GM19239 (cell line): ENCODE measurements around the gene NDRG4.

Experiments used
- DNase-seq: peaks from one replicate; pipeline ENCODE4 v3.0.0; 2011; ENCODE audit warnings: low spot score; ENCODE audit not compliant: insufficient read length
- FAIRE-seq: peaks from 2 replicates; lab custom pipeline; 2011; peaks lifted over from hg19 to GRCh38; lab: Jason Lieb, UNC

NDRG4 gene

GRCh38 chr16:58533751-58534470 is 34.0 kb downstream of the NDRG4 start:
- DNase-seq (no peak), FAIRE-seq (no peak)

GRCh38 chr16:58535100-58535499 is 35.2 kb downstream of the NDRG4 start:
- FAIRE-seq = no peak

GRCh38 chr16:58536278-58536677 is 36.3 kb downstream of the NDRG4 start:
- no peak for FAIRE-seq
- DNase-seq = no peak

More at GRCh38 chr16:58535100-58535499, 35.2 kb downstream of the NDRG4 start:
- DNase-seq = no peak

- DNase-seq = no peak
- FAIRE-seq = no peak
Observed at GRCh38 chr16:58537124-58537906, 37.4 kb downstream of the NDRG4 start.

- DNase-seq (no peak), FAIRE-seq (no peak)
Observed at GRCh38 chr16:58541711-58542110, 41.8 kb downstream of the NDRG4 start.

- DNase-seq = no peak
- FAIRE-seq = no peak
Observed at GRCh38 chr16:58542291-58542690, 42.3 kb downstream of the NDRG4 start.

- DNase-seq = no peak
- FAIRE-seq = no peak
Observed at GRCh38 chr16:58543685-58544084, 43.7 kb downstream of the NDRG4 start.

GRCh38 chr16:58548378-58548777 is 48.4 kb downstream of the NDRG4 start:
- DNase-seq = no peak
- FAIRE-seq = no peak

GRCh38 chr16:58551496-58551895 is 51.6 kb downstream of the NDRG4 start:
- DNase-seq (no peak), FAIRE-seq (no peak)

- DNase-seq = no peak
- no peak for FAIRE-seq
Observed at GRCh38 chr16:58556678-58557077, 56.7 kb downstream of the NDRG4 start.
